NCI-H146 treated with DMSO at 0.1 percent for 48 hours (cell line): ENCODE data around the gene PRKCG.
"Not testable (repeated sequence)": the region's sequence is repeated elsewhere in the genome, so short reads cannot be mapped to it uniquely, and the experiment has no call there.

Source experiments
- DNase-seq: peaks from one replicate; lab custom pipeline; 2025; ENCODE audit not compliant: unreplicated experiment; lab: John Stamatoyannopoulos, UW

Gene PRKCG

DNA sequence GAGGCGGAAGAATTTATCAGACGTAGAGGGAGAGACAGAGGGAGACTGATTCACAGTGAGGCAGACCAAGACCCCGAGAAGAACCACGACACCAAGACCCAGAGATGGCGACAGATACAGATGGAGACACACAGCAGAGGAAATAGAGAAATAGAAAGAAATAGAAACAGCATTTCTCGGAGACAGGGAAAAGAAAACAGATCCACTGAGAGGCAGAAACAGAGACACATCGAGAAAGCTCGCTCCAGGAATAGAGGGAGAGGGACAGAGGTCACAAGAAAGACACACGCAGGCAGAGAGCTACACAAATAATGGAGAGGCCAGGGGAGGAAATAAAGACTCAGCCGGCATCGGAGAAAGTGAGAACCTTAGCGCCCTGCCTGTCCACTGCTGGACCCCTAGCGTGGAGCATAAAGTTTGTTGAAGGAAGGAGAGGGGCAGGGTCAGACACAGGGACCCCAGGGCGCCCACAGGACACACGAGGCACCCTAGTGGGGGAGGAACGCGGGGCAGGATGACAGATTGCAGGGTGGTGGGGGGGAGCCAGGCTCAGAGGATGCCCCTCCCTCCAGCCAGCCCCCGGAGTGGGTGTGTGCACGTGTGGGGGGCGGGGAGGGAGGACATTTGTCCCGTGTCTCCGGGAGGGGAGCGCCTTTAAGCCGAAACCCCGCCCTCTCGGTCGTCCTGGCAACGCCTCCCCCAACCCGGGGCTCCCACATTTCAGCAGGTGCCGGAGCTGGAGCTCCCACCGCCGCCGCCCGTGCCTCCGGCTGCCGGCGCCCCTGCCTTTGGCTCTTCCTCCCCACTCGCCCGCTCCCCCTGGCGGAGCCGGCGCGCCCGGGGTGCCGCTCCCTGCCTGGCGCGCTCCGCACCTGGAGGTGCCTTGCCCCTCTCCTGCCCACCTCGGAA lies at the start of gene PRKCG:
Gene PRKCG (plus strand): TSS at position 716 of the 909 bp plus-strand sequence. CDS start 298 bp downstream, outside the sequence.
- DNase-seq = no peak

DNA sequence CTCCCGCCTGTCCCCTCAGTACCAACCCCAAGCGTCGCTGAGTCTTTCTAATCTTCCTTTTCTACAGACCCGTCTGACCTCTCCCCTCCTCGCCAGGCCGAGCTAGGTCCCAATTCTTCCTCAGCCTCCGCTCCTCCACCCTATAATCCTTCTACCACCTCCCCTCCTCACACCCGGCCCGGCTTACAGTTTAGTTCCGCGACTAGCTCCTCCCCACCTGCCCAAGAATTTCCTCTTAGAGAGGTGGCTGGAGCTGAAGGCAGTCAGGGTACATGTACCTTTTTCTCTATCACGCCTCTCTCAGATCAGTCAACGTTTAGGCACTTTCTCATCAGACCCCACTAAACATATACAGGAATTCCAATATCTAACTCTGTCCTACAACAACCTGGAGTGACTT lies 49.1 kb upstream of the PRKCG start:
- not testable (repeated sequence) for DNase-seq

DNA sequence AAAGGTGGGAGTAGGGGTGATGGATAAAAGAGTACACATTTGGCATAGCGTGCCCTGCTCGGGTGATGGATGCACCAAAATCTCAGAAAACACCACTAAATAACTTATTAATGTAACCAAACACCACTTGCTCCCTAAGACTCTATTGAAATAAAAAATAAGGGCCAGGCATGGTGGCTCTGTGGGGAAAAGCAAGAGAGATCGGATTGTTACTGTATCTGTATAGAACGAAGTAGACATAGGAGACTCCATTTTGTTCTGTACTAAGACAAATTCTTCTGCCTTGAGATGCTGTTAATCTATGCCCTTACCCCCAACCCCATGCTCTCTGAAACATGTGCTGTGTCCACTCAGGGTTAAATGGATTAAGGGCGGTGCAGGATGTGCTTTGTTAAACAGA lies 43.6 kb upstream of the PRKCG start:
- not testable (repeated sequence) for DNase-seq

DNA sequence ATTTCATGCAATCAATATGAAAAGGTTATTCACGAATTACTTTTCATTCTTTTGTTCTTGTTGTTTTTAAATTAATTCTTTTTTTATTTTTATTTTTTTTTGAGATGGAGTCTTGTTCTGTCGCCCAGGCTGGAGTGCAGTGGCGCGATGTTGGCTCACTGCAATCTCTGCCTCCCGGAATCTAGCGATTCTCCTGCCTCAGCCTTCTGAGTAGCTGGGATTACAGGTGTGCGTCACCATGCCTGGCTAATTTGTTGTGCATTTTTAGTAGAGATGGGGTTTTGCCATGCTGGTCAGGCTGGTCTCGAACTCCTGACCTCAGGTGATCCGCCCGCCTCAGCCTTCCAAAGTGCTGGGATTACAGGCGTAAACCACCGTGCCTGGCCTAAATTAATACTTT lies 41.8 kb upstream of the PRKCG start:
- DNase-seq = not testable (repeated sequence)

DNA sequence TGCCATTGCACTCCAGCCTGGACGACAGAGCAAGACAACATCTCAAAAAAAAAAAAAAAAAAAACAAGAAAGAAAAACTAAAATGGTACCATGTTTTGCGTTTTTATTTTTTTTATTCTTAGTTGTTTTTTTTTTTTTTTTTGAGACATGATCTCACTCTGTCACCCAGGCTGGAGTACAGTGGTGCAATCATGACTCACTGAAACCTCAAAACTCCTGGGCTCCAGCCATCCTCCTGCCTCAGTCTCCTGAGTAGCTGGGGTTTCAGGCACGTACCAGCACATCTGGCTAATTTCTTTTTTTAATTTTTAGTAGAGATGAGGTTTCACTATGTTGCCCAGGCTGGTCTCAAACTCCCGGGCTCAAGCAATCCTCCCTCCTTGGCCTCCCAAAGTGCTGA lies 41.1 kb upstream of the PRKCG start:
- not testable (repeated sequence) for DNase-seq

DNA sequence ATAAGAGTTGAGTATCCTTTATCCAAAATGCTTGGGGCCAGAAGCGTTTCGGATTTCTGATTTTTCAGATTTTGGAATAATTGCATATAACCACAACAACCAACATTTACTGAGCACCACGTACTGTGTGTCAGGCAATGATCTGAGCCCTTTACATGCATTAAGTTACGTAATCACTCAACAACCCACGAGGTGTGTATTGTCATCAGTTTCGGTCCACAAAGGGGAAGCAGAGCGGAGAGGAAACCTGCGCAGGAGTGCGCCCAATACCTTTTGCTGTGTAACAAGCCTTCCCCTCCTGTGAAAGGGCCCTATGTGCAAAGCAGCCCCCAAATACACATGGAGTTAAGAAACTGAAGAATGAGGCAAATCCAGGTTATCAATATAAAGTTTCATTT lies 37.1 kb upstream of the PRKCG start:
- no peak for DNase-seq

DNA sequence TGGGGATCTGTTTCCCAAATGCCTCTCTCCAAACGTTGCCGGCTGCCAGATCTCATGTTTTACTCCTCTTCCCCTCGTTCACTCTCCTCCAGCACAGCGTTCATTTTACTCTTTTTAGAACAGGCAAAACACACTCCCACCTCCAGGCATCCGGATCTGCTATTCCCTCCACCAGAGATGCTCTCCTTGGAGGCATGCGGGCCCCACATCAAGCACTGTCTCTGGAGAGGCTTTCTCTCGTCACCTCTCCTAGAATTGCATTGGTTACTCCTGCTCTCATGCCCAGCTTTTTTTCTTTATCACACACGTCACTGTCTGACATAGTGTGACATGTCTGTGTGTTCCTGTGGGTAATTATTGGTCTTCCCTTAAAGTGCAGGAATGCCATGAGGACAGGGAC lies 34.4 kb upstream of the PRKCG start:
- DNase-seq = no peak

DNA sequence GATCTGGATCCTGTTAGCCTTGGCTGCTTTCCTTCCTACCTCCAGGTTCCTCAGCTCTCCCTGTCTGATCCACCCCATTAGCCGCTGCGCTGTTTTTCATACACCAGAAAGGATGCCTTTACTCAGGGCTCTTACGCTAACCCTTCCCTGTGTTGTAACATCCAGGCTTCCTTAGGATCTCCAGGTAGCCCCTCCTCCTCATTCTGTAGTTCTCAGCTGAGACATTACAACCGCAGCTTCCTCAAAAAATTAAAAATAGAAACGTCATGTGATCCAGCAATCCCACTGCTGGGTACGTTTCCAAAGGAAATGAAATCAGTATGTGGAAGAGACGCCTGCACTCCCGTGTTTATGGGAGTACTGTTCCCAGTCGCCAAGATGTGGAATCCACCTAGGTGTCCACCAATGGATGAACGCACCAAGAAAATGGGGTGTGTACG lies 32.7 kb upstream of the PRKCG start:
- no peak for DNase-seq

DNA sequence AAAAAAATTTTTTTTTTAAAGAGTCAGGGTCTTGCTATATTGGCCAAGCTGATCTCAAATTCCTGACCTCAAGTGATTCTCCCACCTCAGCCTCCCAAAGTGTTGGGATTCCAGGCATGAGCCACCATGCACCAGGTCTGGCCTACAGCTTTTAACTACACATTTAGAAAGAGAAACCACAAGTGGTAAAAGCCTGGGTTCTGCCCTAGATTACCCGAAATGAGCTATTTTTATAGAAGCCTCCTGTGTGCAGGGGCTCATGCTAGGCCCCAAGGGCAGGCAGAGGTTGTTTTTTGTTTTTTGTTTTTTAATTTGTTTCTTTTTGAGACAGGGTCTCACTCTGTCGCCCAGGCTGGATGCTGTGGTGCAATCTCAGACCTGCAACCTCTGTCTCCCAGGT lies 28.3 kb upstream of the PRKCG start:
- DNase-seq = no peak

DNA sequence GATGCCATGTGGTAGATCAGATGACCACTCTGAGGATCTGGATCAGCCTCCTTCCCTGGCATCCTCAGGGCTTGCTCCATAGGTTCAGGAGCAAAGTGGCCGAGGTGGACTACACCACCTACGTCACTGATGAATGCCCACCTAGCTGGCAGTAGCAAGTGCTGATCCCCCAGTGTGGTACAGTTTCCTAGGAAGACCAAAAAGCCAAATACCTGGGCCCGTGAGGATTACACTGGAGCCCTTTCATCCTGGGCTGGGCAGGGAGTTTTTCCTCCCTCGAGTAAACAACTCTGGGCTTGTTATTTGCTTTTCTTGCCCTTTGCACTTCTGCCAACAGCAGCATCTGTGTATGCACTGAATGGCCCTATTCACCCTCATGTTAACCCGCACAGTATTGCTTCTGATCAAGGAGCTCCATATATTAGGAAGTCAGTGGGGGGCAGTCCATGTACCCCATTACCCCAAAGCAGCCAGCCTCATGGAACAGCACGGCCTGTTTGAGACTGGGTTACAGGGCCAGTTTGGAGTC lies 17.6 kb upstream of the PRKCG start:
- no peak for DNase-seq

DNA sequence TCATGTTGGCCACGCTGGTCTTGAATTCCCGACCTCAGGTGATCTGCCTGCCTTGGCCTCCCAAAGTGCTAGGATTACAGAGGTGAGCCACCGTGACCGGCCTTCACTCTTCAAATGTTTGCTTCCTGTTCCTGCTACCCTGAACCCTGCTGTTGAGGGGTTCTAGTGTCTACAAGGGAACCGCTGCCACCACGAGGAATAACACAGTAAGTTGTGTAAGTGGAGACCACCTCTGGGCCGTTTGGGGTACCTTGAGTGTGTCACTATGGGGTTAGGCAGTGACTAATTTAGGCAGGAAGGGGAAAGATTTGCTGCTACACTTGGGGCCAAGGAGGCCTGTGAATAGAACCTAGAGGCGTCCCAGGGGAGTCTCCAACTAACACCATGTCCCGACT lies 16.5 kb upstream of the PRKCG start:
- DNase-seq = no peak

DNA sequence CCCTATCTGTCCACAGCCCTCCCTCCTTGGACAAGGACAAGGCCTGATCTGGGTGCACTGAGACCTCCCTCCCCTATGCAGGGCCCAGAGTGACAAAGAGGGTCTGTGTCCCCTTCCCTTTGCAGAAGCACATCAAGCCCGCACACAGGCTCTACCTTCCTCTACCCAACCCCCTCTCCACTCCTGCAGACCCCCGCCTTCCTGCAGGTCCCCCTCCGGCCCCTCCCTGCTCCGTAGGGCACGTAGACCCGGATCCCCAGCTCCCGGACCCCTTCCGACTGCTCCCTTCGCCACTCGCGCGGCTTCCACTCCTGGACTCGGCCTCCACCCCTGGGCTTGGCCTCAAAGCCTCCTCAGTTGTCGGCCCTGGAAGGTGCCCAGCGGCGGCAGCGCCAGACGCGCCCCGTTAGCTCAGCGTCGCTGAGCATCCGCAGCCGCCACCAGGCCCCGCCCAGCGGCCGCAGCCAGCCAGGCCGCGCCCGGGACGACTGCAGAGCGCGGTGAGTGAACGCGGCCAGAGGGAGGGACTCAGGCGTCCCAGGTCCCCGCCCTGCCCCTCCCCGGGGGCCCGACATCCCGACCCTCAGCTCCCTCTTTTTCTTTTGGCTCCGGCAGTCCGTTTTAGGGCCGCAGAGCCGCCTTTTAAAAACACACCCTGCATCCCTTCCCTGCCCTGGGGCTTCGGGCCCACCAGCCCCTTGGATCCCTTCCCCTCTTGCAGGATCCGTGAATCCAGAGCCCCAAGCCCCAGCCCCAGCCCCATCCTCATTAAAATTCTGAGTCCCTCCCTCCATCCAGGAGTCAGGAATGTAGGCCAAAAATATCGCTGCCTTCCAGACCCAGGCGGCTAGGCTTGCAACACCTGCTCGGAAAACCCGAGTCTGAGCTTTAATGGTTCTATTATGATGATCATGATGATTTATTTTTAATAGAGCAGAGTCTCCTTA lies 15.8 kb upstream of the PRKCG start:
- DNase-seq = no peak

DNA sequence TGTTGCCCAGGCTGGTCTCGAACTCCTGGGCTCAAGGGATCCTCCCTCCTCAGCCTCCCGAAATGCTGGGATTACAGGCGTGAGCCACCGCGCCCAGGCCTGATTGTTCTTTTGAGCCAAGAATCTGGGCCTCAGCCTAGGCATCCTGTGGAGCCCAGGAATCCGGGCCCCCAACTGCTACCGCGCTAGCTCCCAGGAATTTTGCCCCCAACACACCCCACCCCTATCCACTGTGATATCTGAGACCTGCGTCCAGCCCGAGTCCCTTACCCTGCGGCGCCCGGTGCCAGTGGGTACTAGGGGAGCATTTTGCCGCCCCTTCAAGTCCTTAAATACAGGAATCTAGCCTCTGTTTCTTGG lies 15.2 kb upstream of the PRKCG start:
- DNase-seq = no peak

DNA sequence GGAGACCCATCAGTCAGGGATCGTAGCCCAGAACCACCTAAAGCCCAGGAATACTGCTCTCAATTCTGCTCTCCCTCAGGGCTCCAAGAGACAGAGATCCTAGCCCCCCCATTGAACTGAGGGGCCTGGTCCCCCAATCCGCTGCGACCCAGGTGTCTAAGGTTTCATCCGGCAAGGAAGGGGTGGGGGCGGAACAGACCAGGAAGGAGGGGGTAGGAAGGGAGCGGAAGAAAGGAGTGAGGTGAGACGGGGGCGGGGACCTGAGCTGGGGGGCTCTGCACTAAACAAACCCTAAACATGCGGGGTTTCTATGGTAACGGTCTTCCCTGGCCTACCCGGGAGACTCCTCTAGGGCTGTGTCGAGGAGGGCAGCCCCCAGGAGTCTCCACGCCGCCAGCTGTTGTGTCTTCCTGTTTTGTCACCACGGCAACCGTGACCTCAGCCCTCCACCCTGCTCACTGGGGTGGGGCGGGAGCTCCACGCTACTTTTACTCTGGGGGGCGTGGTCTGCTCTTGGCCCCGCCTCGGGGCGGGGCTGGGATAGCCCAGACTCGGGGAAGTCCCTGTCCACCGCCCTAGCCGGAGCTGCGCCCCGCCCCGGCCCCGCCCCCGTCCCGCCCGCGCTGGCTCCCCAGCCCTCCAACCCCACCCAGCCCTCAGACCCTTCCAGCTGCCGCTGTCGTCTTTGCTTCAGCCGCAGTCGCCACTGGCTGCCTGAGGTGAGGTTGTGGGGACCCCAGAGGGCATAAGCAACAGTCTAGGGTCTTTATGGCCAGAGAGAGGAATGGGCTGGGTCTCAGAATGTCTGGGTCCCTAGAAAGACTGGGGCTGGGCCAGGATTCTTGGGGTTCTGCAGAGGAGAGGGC lies 14.5 kb upstream of the PRKCG start, which contains the start of gene MYADM:
Gene MYADM (plus strand): TSS at position 659 of the 866 bp plus-strand sequence. CDS start 5,647 bp downstream, outside the sequence.
- no peak for DNase-seq

DNA sequence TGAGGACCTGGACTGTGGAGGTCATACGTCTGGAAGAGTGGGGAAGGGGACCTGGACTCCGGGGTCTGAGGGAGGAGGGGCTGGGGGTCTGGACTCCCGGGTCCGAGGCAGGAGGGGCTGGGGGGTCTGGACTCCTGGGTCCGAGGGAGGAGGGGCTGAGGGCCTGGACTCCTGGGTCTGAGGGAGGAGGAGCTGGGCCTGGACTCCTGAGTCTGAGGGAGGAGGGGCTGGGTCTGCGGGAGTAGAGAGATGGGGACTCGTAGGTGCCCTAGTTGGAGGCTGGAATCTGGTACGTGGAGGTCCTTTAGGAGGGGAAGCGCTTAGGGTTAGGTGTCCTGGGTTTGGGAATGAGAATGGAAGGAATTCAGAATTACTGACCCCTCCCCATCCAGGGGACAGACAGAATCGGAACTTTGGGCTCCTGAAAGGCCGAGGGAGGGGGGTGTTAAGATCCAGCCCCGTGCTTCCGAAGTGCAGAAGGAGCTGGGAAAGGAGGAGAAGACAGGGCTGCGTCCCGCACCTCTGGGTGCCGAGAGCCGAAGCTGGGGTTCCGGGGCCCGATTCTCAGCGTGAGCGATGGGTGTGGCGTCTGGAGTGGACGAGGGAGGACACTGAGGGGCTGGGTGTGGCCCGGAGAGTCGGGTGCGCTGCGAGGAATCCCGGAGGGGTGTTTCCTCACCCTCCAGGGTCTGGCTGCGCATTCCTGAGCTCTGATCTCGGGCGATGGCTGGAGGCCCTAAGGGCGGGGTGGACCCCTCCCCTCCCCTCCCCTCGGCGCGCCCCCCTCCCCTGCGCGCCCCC lies 13.7 kb upstream of the PRKCG start:
- DNase-seq = no peak

DNA sequence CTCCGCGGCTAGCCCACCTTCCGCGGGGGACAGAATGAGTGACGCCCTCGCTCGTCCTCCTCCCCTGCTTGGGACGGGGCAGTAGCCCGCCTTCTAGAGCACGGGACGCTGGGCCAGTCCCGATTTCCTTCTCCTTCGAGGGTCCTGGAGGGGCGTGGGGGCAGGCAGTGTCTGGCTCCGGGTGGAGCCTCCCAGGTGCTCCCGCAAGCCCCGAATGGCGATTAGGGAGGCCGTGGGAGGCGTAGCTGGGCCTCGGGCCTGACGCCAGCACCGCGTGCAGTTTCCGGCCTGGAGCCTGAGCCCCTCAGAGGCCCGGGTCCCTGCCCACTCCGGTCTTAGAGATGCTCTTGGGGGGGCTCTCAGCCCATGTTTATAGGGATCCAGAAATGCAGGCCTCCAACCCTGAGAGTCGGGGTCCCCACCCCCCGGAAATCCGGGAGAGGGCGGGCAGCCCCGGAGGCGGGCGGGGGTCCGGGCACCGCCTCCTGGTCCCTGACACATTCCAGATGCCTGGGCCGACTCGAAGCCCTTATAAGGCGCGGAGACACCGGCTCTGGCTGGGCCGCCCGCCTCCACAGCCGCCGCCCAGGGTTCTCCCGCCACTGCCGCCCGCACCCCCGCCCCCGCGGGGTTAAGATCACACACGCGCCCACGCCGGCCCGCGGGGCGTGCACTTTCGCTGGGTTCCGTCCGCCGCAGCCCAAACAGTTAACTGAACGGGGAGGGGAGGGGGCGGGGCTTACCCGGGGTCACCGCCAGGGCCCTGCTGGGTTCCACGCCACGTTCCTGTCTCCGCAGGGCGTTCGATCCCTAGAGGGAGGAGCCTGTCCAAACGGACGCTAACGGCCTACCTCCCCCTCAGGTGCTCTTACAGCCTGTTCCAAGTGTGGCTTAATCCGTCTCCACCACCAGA lies 12.8 kb upstream of the PRKCG start:
- DNase-seq = no peak

DNA sequence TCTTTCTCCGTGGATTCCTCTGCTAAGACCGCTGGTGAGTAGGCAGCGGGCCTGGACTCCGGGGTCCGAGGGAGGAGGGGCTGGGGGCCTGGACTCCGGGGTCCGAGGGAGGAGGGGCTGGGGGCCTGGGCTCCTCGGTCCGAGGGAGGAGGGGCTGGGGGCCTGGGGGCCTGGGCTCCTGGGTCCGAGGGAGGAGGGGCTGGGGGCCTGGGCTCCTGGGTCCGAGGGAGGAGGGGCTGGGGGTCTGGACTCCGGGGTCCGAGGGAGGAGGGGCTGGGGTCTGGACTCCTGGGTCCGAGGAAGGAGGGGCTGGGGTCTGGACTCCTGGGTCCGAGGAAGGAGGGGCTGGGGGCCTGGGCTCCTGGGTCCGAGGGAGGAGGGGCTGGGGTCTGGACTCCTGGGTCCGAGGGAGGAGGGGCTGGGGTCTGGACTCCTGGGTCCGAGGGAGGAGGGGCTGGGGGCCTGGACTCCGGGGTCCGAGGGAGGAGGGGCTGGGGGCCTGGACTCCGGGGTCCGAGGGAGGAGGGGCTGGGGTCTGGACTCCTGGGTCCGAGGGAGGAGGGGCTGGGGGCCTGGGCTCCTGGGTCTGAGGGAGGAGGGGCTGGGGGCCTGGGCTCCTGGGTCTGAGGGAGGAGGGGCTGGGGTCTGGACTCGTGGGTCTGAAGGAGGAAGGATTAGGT lies 12.1 kb upstream of the PRKCG start:
- DNase-seq = not testable (repeated sequence)

DNA sequence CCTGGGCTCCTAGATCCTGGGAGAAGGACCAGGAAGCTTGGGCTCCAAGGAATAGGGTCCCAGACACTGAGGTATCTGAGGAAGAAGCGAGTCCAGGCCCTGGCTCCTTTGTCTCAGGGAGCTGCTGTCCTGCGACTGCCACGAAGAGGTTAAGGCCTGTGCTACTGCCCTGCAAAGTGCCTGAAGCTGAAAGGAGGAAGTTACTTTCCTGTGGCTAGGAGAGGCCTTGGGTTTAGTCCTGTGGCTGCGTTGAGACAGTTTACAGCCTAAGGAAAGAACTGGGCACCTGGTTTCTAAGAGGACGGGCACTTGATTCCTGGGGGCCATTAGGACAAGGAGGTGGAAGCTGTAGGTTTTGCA lies 11.5 kb upstream of the PRKCG start:
- DNase-seq = no peak
